ENCODE results near the gene PTPRN. TPM values are rescaled to one million over a fixed set of nuclear protein-coding genes. Genes with fewer than 3 reads are reported as not detected.

The PTPRN gene
- total RNA-seq, 2 donors from 2014 or later: 0.09 to 6.6 TPM

GRCh38 chr2:219270055-219270372 is 39.2 kb downstream of the PTPRN start:
- H3K4me1 ChIP-seq (replicated peaks): no peaks in the 10 kb centered on the region
- H3K9me3 ChIP-seq: no peaks in the 10 kb centered on the region
- DNase-seq (ENCODE audit: low spot score): no peak
- intact Hi-C loops (cut with DNase I): no loop called here
- WGBS: 91% methylated on average over 5 of the region's 5 CpGs
- H3K4me3 ChIP-seq: no peak overlapping the region
- H3K36me3 ChIP-seq: no peaks in the 10 kb centered on the region
- no peak for TF ChIP-seq CTCF (IDR thresholded peaks at IDR 0.05)
- H3K27me3 ChIP-seq (replicated peaks; ENCODE audit: insufficient read depth): no peaks in the 10 kb centered on the region
- no peak overlapping the region for H3K27ac ChIP-seq

DNA sequence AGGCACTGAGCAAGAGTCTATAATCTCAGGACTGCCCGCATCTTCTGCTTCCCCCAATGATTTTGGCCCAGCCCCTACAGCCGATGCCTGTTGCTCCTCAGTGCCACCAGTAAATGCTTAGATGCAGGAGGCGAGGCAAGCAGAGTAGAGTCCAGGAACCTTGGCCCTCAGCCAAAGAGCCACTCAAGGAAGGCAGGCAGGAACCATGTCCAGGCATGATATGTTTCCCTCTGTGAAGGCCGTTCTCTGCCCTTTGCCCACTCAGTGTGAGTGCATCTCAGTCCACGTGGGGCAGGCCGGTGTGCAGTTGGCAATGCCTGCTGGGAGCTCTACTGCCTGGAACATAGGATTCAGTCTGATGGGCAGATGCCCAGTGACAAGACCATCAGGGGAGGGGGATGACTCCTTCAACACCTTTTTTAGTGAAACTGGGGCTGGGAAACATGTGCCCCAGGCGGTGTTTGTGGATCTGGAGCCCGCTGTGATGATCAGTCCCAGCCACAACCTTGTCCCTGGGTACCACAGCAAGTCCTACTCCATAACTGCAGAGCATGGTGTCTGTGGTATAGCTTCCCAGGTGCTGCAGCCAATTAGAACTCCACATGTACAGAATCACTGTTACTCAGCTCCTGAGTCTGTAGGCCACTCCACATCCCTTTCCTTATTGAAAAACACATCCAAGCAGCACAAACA is 39.7 kb downstream of the PTPRN start:
- no peak for TF ChIP-seq POLR2AphosphoS5 (IDR thresholded peaks at IDR 0.05)
- TF ChIP-seq POLR2A (IDR thresholded peaks at IDR 0.05): no peak
- no peak for TF ChIP-seq CTCF (IDR thresholded peaks at IDR 0.05)
- H3K9me3 ChIP-seq: no peaks in the 10 kb centered on the region
- H3K27me3 ChIP-seq (replicated peaks; ENCODE audit: insufficient read depth): no peaks in the 10 kb centered on the region
- H3K27ac ChIP-seq: no peak overlapping the region
- no peaks in the 10 kb centered on the region for H3K36me3 ChIP-seq
- H3K4me3 ChIP-seq: no peak overlapping the region
- no peaks in the 10 kb centered on the region for H3K4me1 ChIP-seq (replicated peaks)
- no peak for DNase-seq (ENCODE audit: low spot score)
- 38% methylated on average over 8 of the region's 8 CpGs for WGBS
- intact Hi-C loops (cut with DNase I): no loop called here

DNA sequence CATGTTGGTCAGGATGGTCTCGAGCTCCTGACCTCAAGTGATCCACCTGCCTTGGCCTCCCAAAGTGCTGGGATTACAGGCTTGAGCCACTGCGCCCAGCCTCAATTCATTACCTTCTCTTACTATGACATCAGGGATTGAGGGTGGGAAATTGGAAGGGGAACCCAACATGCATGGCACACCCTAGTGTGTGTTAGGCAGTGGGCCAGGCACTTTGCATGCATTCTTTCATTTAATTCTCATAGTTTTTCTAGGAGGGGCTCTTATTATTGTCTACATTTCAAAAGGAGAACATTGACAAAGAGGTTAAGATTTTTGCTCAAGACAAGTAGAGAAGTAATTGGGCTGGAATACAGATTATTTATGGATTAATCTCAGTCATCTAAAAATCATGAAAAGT is 40.9 kb downstream of the PTPRN start:
- no peaks in the 10 kb centered on the region for H3K9me3 ChIP-seq
- WGBS: 98% methylated on average over 2 of the region's 2 CpGs
- intact Hi-C loops (cut with DNase I): no loop called here
- H3K27ac ChIP-seq: no peak overlapping the region
- H3K4me1 ChIP-seq (replicated peaks): no peaks in the 10 kb centered on the region
- H3K36me3 ChIP-seq: no peaks in the 10 kb centered on the region
- TF ChIP-seq POLR2AphosphoS5 (IDR thresholded peaks at IDR 0.05) (no peak), CTCF (IDR thresholded peaks at IDR 0.05) (no peak), POLR2A (IDR thresholded peaks at IDR 0.05) (no peak)
- no peaks in the 10 kb centered on the region for H3K27me3 ChIP-seq (replicated peaks; ENCODE audit: insufficient read depth)
- DNase-seq (ENCODE audit: low spot score): no peak
- no peak overlapping the region for H3K4me3 ChIP-seq

DNA sequence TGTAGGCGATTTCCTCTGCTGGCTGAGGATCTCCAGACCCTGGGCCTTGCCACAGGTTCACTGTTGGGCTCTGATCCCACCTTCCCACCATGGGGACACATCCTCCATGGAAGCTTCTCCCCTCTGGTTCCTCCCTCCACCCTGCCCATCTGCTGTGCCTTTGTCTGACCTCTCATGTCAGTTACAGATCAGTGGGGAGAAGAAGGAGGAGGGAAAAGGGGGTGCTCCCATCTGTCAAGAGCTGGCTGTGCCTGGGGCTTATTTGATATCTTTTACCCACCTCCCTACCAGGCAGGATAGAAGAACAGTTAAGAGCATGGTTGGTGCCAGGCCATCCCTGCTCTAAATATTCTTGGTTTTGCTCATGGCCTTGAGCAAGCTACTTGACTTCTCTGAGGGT is 42.3 kb downstream of the PTPRN start:
- no peak for DNase-seq (ENCODE audit: low spot score)
- Histone ChIP-seq H3K27ac (no peak overlapping the region), H3K4me3 (no peak overlapping the region), H3K27me3 (replicated peaks; ENCODE audit: insufficient read depth) (no peaks in the 10 kb centered on the region), H3K36me3 (no peaks in the 10 kb centered on the region), H3K4me1 (replicated peaks) (no peaks in the 10 kb centered on the region), H3K9me3 (no peaks in the 10 kb centered on the region)
- WGBS: 100% methylated on average over 1 of the region's 1 CpG
- no peak for TF ChIP-seq POLR2AphosphoS5 (IDR thresholded peaks at IDR 0.05)
- no peak for TF ChIP-seq POLR2A (IDR thresholded peaks at IDR 0.05)
- TF ChIP-seq CTCF (IDR thresholded peaks at IDR 0.05): no peak
- intact Hi-C loops (cut with DNase I): no loop called here

- WGBS: 63% methylated on average over 5 of the region's 5 CpGs
- TF ChIP-seq POLR2AphosphoS5 (IDR thresholded peaks at IDR 0.05): no peak
- TF ChIP-seq CTCF (IDR thresholded peaks at IDR 0.05): no peak
- no peak for TF ChIP-seq POLR2A (IDR thresholded peaks at IDR 0.05)
- Histone ChIP-seq H3K27ac (no peak overlapping the region), H3K4me3 (no peak overlapping the region), H3K36me3 (no peaks in the 10 kb centered on the region), H3K9me3 (no peaks in the 10 kb centered on the region), H3K27me3 (replicated peaks; ENCODE audit: insufficient read depth) (no peaks in the 10 kb centered on the region), H3K4me1 (replicated peaks) (no peaks in the 10 kb centered on the region)
- intact Hi-C loops (cut with DNase I): no loop called here
- DNase-seq (ENCODE audit: low spot score): no peak
Observed at GRCh38 chr2:219266232-219266631, 43.0 kb downstream of the PTPRN start.

Data from prostate gland (tissue), 2 donors.